Endothelial cell of coronary artery (primary cell): ENCODE measurements around the gene CKMT1B. TPM values are rescaled to one million over a fixed set of nuclear protein-coding genes. Genes with fewer than 3 reads are reported as not detected.

Experiments used
- total RNA-seq: library from RNA; depleted of rRNA; stranded (reverse); fragments of >200 nt; gene quantifications from 2 replicates; pipeline ENCODE4 v1.2.3, GENCODE V29; 2014

CKMT1B gene
- not detected in 2 replicates for total RNA-seq

DNA sequence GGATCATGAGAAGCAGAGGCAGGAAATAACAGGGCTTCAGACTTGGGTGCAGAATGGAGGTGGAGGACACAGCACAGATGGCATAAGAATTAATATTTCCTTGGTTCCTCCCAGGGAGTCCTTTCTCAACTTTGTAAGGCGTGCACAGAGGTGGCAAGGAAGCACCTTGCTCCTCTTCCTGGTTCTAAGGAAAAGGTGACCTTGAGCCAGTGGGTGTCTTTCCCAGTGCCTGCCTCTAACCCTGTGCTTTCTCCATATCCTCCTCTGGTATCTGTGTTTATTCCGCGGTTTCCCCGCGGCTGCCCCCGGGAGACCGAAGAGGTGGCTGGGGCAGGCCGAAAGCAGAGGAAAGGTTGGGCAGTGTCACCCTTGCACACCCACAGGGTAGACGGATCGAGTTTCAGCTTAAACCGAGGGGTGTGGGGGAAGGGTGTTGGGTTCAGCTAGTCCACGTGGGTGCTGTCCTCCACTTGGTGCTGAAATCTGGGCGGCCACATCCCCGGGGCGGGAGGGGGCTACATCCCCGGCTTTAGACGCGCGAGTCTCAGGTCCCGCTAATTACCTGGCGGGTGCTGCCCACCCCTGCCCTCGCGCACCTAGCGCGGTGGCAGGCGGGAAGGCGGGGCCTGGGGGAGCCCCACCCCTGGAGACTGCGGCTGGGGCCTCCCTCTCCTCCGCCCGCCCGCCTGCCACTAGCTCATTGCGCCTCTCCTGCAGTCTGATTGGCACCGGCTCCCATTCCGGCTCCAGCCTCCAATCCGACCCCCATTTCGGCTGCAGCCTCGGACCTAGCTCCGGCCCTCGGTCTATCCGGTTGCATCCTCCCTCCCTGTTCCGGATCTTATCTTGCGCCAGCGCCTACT is at the start of gene CKMT1B:
TSS of gene CKMT1B (plus strand) at position 700 of the 863 bp plus-strand sequence. CDS start 192 bp downstream, outside the sequence.

DNA sequence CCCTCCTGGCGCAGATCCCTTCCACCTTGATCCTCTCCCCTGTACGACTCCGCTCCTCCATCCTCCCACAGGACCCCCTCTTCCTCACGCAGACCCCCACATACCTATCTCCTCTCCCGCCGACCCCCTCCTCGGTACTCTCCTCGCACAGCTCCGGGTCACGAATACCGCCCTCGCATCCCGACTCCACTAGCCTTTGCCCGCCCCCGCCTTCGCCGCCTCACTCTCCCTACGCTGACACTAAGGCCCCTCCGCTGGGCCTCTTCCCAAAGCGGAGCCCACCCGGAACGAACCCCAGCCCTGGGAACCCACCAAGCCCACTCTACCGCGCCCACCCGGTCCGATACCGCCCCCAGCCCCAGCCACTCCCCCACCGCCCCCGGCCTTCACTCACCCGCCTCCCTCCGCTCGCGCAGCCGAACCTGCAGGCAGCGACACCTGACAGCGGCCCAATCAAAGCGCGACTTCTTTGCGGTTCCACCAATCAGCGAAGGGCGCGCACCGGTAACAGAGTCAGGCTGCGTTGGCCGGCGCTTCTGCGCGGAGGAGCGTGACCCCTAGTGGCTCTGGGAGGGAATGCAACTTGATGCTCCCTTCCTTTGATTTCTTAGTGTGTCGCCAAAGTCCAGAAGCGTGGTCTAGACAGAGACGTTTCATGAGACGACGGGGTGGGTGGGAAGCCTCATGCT is 3.9 kb upstream of the CKMT1B start, which contains the start of gene PPIP5K1:
TSS of gene PPIP5K1 (minus strand) at position 431 of the 689 bp plus-strand sequence. CDS start 5,704 bp downstream, outside the sequence.

DNA sequence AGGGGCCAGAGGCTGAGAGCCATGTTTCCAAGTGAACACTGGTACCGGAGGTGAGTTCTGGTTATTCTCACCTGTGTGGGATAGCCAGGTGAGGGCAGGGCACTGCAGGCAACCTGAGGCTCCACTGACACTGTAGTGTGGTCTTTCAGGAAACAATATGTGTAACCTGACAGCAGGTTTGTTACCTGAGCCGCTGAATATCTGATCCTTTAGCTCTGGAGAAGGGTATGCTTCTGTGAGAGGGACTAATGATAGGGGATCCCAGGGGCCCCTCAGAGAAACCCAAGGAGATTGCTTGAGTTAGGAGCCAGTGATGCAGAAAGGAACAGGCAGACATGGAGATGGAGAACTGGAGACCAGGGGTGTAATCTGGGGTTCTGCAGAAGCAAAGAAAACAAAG is 24.9 kb downstream of the CKMT1B start, which contains the start of gene STRC:
TSS of gene STRC (minus strand) at position 101 of the 400 bp plus-strand sequence. CDS start at position 23, 78 bp downstream.

Other genes with a start within 250 kb of the CKMT1B start
- gene ZSCAN29, start 223.0 kb upstream of the CKMT1B start, total RNA-seq: 14.8 and 15.8 TPM in 2 replicates
- 9.8 and 12.1 TPM in 2 replicates for gene TUBGCP4, start 222.9 kb upstream of the CKMT1B start, total RNA-seq
- gene TP53BP1, start 100.9 kb upstream of the CKMT1B start, total RNA-seq: 56.0 and 66.3 TPM in 2 replicates
- 0.63 and 0.94 TPM in 2 replicates for gene MAP1A, start 76.4 kb upstream of the CKMT1B start, total RNA-seq
- gene PPIP5K1, start 3.8 kb upstream of the CKMT1B start, total RNA-seq: 16.5 and 18.4 TPM in 2 replicates
- gene STRC, start 24.8 kb downstream of the CKMT1B start, total RNA-seq: not detected in 2 replicates
- 1.1 and 1.6 TPM in 2 replicates for gene CATSPER2, start 54.8 kb downstream of the CKMT1B start, total RNA-seq
- gene CKMT1A, start 99.8 kb downstream of the CKMT1B start, total RNA-seq: not detected in 2 replicates
- gene PDIA3, start 152.4 kb downstream of the CKMT1B start, total RNA-seq: 119 and 192 TPM in 2 replicates
- gene ELL3, start 182.9 kb downstream of the CKMT1B start, total RNA-seq: 1.8 and 1.9 TPM in 2 replicates
- 273 and 292 TPM in 2 replicates for gene SERF2, start 198.3 kb downstream of the CKMT1B start, total RNA-seq
- gene SERINC4, start 206.2 kb downstream of the CKMT1B start, total RNA-seq: not detected in 2 replicates
- gene HYPK, start 206.6 kb downstream of the CKMT1B start, total RNA-seq: 7.7 and 9.4 TPM in 2 replicates
- gene MFAP1, start 230.7 kb downstream of the CKMT1B start, total RNA-seq: 25.7 and 29.6 TPM in 2 replicates
- 6.6 and 11.2 TPM in 2 replicates for gene WDR76, start 233.0 kb downstream of the CKMT1B start, total RNA-seq